Upper lobe of left lung (tissue), 4 donors: ENCODE measurements around the gene FURIN.

Experiments
- CTCF ChIP-seq, 6 experiments: fragments of 450-650 bp in 4 of 6; fragments of 200-600 bp in 2 of 6; sonication (generic) in 2 of 6; IDR thresholded peaks; one replicate each; pipeline ENCODE4 v1.5.1; 2016 to 2019; ENCODE audit warnings: antibody characterized with exemption in 6 of 6
- POLR2A ChIP-seq, 4 donors: fragments of 450-650 bp; IDR thresholded peaks; one replicate each; pipeline ENCODE4 v1.5.1; 2016 to 2017; ENCODE audit warnings: antibody characterized with exemption in 4 of 4, mild to moderate bottlenecking in 2 of 4

- no peak for TF ChIP-seq CTCF (IDR thresholded peaks at IDR 0.05)
- no peak for TF ChIP-seq POLR2A (IDR thresholded peaks at IDR 0.05)
Observed at GRCh38 chr15:90840157-90840855, 28.1 kb upstream of the FURIN start.
